Measurements from ENCODE around the gene UST.

DNA sequence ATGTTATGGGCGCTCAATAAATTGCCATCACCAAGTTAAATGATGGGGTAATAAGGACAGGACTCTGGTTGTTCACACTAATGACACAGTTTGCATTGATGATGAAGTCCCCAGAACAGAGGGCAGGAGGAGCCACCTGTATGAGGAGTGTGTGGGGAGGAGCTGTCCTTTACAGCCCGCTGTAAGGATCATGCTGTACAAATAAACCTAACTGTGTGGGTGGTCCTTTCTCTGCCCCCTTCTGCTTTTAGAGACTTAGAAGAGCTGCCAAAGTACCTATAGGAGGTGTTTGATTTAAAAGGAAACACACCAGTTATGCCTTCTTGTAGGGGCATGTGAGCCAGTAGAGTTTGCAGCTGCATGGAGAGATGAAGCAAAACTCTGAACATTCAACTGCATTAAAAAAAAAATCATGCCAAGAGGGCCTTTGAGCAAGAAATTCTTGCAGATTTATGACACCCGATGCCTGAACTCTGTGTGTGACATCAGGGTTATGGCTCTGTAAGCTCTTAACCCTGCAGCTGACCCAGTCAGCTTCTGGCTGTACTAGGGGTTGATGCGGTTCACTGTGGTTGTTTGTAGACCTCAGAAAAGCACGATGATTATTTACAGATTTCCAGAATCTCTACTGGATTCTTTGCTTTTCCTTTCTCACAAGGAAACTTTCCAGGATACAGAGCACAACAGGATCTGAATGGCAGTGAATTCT is 67.4 kb downstream of the UST start:
- TF ChIP-seq, protein P1, sequence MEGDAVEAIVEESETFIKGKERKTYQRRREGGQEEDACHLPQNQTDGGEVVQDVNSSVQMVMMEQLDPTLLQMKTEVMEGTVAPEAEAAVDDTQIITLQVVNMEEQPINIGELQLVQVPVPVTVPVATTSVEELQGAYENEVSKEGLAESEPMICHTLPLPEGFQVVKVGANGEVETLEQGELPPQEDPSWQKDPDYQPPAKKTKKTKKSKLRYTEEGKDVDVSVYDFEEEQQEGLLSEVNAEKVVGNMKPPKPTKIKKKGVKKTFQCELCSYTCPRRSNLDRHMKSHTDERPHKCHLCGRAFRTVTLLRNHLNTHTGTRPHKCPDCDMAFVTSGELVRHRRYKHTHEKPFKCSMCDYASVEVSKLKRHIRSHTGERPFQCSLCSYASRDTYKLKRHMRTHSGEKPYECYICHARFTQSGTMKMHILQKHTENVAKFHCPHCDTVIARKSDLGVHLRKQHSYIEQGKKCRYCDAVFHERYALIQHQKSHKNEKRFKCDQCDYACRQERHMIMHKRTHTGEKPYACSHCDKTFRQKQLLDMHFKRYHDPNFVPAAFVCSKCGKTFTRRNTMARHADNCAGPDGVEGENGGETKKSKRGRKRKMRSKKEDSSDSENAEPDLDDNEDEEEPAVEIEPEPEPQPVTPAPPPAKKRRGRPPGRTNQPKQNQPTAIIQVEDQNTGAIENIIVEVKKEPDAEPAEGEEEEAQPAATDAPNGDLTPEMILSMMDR (IDR thresholded peaks at IDR 0.05), result no peak
- no peak for TF ChIP-seq POLR2A (IDR thresholded peaks at IDR 0.05)

Data from right lobe of liver (tissue), 4 donors.